ENCODE data around the gene CAPRIN1.
"Not testable (repeated sequence)": the region's sequence is repeated elsewhere in the genome, so short reads cannot be mapped to it uniquely, and the experiment has no call there.

- TF ChIP-seq, protein P1, sequence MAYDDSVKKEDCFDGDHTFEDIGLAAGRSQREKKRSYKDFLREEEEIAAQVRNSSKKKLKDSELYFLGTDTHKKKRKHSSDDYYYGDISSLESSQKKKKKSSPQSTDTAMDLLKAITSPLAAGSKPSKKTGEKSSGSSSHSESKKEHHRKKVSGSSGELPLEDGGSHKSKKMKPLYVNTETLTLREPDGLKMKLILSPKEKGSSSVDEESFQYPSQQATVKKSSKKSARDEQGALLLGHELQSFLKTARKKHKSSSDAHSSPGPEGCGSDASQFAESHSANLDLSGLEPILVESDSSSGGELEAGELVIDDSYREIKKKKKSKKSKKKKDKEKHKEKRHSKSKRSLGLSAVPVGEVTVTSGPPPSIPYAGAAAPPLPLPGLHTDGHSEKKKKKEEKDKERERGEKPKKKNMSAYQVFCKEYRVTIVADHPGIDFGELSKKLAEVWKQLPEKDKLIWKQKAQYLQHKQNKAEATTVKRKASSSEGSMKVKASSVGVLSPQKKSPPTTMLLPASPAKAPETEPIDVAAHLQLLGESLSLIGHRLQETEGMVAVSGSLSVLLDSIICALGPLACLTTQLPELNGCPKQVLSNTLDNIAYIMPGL (CRISPR knock-in tag; IDR thresholded peaks at IDR 0.05; ENCODE audit: borderline replicate concordance) = not testable (repeated sequence)
- TF ChIP-seq CTCF (IDR thresholded peaks at IDR 0.05); RAD21 (conservative IDR thresholded peaks at IDR 0.05 in 1 of 2, IDR thresholded peaks at IDR 0.05 in 1 of 2); JUN (IDR thresholded peaks at IDR 0.05); JUNB (IDR thresholded peaks at IDR 0.05); HOXB13 (CRISPR knock-in tag; IDR thresholded peaks at IDR 0.05; ENCODE audit: low read depth); MAZ (IDR thresholded peaks at IDR 0.05; ENCODE audit: borderline replicate concordance, low read depth, low read length); KDM1A (IDR thresholded peaks at IDR 0.05; ENCODE audit: low read depth): not testable (repeated sequence)
- TF ChIP-seq, protein P2, sequence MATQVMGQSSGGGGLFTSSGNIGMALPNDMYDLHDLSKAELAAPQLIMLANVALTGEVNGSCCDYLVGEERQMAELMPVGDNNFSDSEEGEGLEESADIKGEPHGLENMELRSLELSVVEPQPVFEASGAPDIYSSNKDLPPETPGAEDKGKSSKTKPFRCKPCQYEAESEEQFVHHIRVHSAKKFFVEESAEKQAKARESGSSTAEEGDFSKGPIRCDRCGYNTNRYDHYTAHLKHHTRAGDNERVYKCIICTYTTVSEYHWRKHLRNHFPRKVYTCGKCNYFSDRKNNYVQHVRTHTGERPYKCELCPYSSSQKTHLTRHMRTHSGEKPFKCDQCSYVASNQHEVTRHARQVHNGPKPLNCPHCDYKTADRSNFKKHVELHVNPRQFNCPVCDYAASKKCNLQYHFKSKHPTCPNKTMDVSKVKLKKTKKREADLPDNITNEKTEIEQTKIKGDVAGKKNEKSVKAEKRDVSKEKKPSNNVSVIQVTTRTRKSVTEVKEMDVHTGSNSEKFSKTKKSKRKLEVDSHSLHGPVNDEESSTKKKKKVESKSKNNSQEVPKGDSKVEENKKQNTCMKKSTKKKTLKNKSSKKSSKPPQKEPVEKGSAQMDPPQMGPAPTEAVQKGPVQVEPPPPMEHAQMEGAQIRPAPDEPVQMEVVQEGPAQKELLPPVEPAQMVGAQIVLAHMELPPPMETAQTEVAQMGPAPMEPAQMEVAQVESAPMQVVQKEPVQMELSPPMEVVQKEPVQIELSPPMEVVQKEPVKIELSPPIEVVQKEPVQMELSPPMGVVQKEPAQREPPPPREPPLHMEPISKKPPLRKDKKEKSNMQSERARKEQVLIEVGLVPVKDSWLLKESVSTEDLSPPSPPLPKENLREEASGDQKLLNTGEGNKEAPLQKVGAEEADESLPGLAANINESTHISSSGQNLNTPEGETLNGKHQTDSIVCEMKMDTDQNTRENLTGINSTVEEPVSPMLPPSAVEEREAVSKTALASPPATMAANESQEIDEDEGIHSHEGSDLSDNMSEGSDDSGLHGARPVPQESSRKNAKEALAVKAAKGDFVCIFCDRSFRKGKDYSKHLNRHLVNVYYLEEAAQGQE (IDR thresholded peaks at IDR 0.05) = not testable (repeated sequence)
- TF ChIP-seq, protein P3, sequence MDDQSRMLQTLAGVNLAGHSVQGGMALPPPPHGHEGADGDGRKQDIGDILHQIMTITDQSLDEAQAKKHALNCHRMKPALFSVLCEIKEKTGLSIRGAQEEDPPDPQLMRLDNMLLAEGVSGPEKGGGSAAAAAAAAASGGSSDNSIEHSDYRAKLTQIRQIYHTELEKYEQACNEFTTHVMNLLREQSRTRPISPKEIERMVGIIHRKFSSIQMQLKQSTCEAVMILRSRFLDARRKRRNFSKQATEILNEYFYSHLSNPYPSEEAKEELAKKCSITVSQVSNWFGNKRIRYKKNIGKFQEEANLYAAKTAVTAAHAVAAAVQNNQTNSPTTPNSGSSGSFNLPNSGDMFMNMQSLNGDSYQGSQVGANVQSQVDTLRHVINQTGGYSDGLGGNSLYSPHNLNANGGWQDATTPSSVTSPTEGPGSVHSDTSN (IDR thresholded peaks at IDR 0.05) = not testable (repeated sequence)
These were observed 43.4 kb downstream of the CAPRIN1 start for GRCh38 chr11:34094900-34095299.
